Activated naive CD4-positive, alpha-beta T cell treated with anti-CD3 and anti-CD28 coated beads, Interleukin-2, amount 10 ng/mL, durations not matched to agents 7 days and 5 days (primary cell): ENCODE data around the gene SPACDR.

Experiments
- CTCF ChIA-PET: fragments of 350-600 bp; sonication (Branson Sonifier 250); formaldehyde crosslinking; loops from one replicate; lab custom pipeline; 2021; ENCODE audit warnings: antibody characterized with exemption; lab: Charles Lee
- DNase-seq: peaks from one replicate; pipeline ENCODE4 v3.0.0-alpha.2; 2020
- H3K27ac Mint-ChIP-seq: one replicate; pipeline ENCODE4 v1.8.0; 2021; ENCODE audit warnings: mild to moderate bottlenecking, moderate library complexity, mixed read lengths
- H3K27me3 Mint-ChIP-seq: one replicate; pipeline ENCODE4 v1.8.0; 2021; ENCODE audit warnings: mild to moderate bottlenecking, mixed read lengths
- H3K36me3 Mint-ChIP-seq: one replicate; pipeline ENCODE4 v1.8.0; 2021; ENCODE audit warnings: mixed read lengths
- H3K4me1 Mint-ChIP-seq: one replicate; pipeline ENCODE4 v1.8.0; 2021; ENCODE audit warnings: mixed read lengths
- H3K4me3 Mint-ChIP-seq: one replicate; pipeline ENCODE4 v1.8.0; 2021; ENCODE audit warnings: mild to moderate bottlenecking, moderate library complexity, mixed read lengths
- H3K9me3 Mint-ChIP-seq: one replicate; pipeline ENCODE4 v1.8.0; 2021; ENCODE audit warnings: mixed read lengths

The SPACDR gene

GRCh38 chr7:100478958-100479660, 15.0 kb upstream of the SPACDR start, which contains the start of gene TSC22D4:
Gene TSC22D4 (minus strand): TSS chr7:100479214. CDS start chr7:100478038, 1,176 bp downstream.
- CTCF ChIA-PET: interaction anchor here (1.0 to 4.5 kb wide), 6 partner anchors 10 to 106 kb away, joined by 3 to 26 read pairs (median 5); no protein-coding TSS in a partner anchor
- peak; percentile 94 for DNase-seq
- H3K4me1 Mint-ChIP-seq: peaks cover 47% of the 10 kb centered on the region
- H3K4me3 Mint-ChIP-seq: peak within 1 kb of the TSS; percentile 90
- H3K36me3 Mint-ChIP-seq: peaks cover 25% of the 10 kb centered on the region
- peaks cover 3% of the 10 kb centered on the region for H3K27me3 Mint-ChIP-seq
- no peaks in the 10 kb centered on the region for H3K9me3 Mint-ChIP-seq
- peak within 1 kb of the TSS; percentile 93 for H3K27ac Mint-ChIP-seq

- peak overlapping the region; percentile 83 for H3K27ac Mint-ChIP-seq
- peaks cover 36% of the 10 kb centered on the region for H3K36me3 Mint-ChIP-seq
- peak; percentile 35 for DNase-seq
- peak overlapping the region; percentile 90 for H3K4me3 Mint-ChIP-seq
- CTCF ChIA-PET: interaction anchor here (1.2 to 4.5 kb wide), 7 partner anchors 8 to 374 kb away, joined by 3 to 26 read pairs (median 3); partner anchors contain the start of gene SLC12A9
- peaks cover 58% of the 10 kb centered on the region for H3K4me1 Mint-ChIP-seq
- H3K27me3 Mint-ChIP-seq: no peaks in the 10 kb centered on the region
- no peaks in the 10 kb centered on the region for H3K9me3 Mint-ChIP-seq
Measured at GRCh38 chr7:100477871-100478267, 13.8 kb upstream of the SPACDR start.

GRCh38 chr7:100476903-100477870, 13.1 kb upstream of the SPACDR start:
- CTCF ChIA-PET: interaction anchor here (1.2 to 4.5 kb wide), 9 partner anchors 8 to 375 kb away, joined by 3 to 26 read pairs (median 3); partner anchors contain the start of genes MEPCE and SLC12A9
- DNase-seq: peak; percentile 66
- H3K36me3 Mint-ChIP-seq: peaks cover 39% of the 10 kb centered on the region

DNA sequence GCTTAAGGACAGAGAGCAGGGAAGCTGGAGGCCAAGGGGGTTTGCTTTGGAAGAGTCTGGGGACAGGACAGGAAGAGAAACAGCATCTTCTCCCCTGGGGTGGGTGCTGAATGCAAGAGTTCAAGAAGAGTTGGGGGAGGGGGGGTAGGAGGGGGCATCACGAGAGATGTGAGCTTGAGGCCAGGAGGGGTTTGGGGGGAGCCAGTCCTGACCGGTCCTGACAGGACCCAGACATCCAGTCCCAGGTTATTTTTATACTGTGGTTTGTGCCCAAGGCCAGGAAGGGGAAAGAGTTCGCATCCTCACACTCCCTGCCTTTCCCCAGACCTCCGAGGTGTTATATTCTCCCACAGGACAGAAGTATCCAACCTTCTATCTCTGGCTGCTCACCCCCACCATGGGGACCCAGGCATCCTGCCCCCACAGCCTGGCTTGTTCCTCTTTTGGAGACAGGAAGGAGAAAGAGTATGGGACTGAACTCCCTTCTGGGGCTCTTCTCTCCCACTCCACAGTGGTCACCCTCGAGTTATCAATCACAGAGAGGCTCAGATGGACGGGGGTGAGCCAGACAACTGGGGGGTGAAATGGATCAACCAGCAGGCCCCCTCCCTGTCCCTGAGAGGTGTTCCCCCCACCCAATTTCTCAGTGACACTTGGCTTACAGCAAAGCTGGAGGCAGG, 12.2 kb upstream of the SPACDR start:
- no peak for DNase-seq
- CTCF ChIA-PET: interaction anchor here (0.9 to 1.8 kb wide), 4 partner anchors 46 to 113 kb away, joined by 3 to 5 read pairs (median 3); partner anchors contain the start of gene MEPCE
- Mint-ChIP-seq H3K4me3 (peak overlapping the region; percentile 90), H3K4me1 (peaks cover 52% of the 10 kb centered on the region), H3K36me3 (peaks cover 43% of the 10 kb centered on the region), H3K27ac (peak overlapping the region; percentile 85), H3K27me3 (no peaks in the 10 kb centered on the region), H3K9me3 (no peaks in the 10 kb centered on the region)

More at GRCh38 chr7:100476903-100477870, 13.1 kb upstream of the SPACDR start:
- peak overlapping the region; percentile 87 for H3K27ac Mint-ChIP-seq
- H3K9me3 Mint-ChIP-seq: no peaks in the 10 kb centered on the region
- H3K4me1 Mint-ChIP-seq: peaks cover 54% of the 10 kb centered on the region
- peak overlapping the region; percentile 90 for H3K4me3 Mint-ChIP-seq
- no peaks in the 10 kb centered on the region for H3K27me3 Mint-ChIP-seq

GRCh38 chr7:100475549-100475948, 11.5 kb upstream of the SPACDR start:
- no peaks in the 10 kb centered on the region for H3K27me3 Mint-ChIP-seq
- H3K4me3 Mint-ChIP-seq: peak overlapping the region; percentile 90
- H3K36me3 Mint-ChIP-seq: peaks cover 46% of the 10 kb centered on the region
- CTCF ChIA-PET: interaction anchor here (0.9 to 1.1 kb wide), 4 partner anchors 18 to 113 kb away, joined by 3 to 4 read pairs (median 3); no protein-coding TSS in a partner anchor
- no peaks in the 10 kb centered on the region for H3K9me3 Mint-ChIP-seq
- peak overlapping the region; percentile 85 for H3K27ac Mint-ChIP-seq
- no peak for DNase-seq
- H3K4me1 Mint-ChIP-seq: peaks cover 55% of the 10 kb centered on the region

DNA sequence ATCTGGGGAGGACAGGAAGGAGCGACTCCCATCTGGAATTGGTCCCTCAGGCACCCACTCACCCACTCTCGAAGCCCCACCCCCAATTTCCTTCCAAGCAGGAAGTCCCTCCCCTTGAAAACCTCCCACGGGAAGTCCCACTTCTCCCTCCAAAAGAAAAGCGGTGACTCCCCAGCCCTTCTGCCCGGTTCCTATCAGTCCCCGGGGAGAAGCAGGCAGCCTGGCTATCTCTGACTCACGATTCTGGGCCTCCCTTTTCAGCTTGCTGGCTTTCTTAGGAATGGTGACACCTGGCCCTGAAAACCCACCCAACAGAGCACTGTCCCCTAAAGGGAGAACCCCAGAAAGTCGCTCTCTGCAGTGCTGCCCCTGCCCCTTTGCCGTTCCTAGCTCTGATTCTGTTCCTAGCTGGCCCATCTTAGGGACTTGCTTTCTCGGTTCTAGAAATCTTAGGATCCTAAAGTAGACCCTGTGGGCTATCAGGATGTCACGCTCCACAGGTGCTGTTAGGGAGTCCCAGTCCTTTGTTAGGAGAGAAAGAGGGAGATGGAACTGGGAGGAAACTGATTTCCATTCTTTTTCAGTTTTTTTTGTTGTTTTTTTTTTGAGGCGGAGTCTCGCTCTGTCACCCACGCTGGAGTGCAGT, 8.9 kb upstream of the SPACDR start:
- no peak for DNase-seq
- Mint-ChIP-seq H3K27ac (peak overlapping the region; percentile 33), H3K27me3 (no peaks in the 10 kb centered on the region), H3K4me1 (peaks cover 57% of the 10 kb centered on the region), H3K4me3 (no peak overlapping the region), H3K9me3 (no peaks in the 10 kb centered on the region), H3K36me3 (peaks cover 52% of the 10 kb centered on the region)
- CTCF ChIA-PET: interaction anchor here (1.2 to 1.9 kb wide), 2 partner anchors 65 to 87 kb away, joined by 3 to 7 read pairs; no protein-coding TSS in a partner anchor

- CTCF ChIA-PET: no interaction called here
- peaks cover 57% of the 10 kb centered on the region for H3K4me1 Mint-ChIP-seq
- DNase-seq: no peak
- H3K4me3 Mint-ChIP-seq: no peak overlapping the region
- H3K36me3 Mint-ChIP-seq: peaks cover 52% of the 10 kb centered on the region
- H3K27ac Mint-ChIP-seq: peak overlapping the region; percentile 19
- H3K9me3 Mint-ChIP-seq: no peaks in the 10 kb centered on the region
- no peaks in the 10 kb centered on the region for H3K27me3 Mint-ChIP-seq
Measured at GRCh38 chr7:100472121-100472851, 8.2 kb upstream of the SPACDR start.

DNA sequence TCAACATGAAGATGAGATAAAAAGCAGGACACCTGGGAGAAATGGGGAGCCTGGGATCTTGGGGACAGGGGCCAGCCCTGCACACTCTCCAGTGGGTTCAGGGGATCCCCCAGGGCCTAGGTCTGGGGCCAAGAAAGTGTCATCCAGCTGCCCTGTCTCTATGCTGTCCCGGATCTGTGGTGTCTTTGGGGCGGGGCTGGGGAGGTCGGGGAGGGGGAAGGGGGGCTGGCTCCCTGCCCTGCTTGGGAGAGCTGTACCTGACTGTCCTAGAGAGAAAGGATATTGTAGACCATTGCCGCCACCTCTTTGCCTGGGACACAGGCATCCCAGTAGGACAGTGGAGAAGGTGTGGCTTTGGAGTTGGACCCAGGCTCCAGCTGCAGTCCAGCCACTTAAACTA, 7.0 kb upstream of the SPACDR start:
- CTCF ChIA-PET: interaction anchor here (1.0 to 3.1 kb wide), 3 partner anchors 11 to 89 kb away, joined by 3 to 36 read pairs (median 5); partner anchors contain the start of gene AGFG2
- Mint-ChIP-seq H3K9me3 (no peaks in the 10 kb centered on the region), H3K27me3 (no peaks in the 10 kb centered on the region), H3K4me1 (peaks cover 44% of the 10 kb centered on the region), H3K27ac (peak overlapping the region; percentile 81), H3K4me3 (no peak overlapping the region), H3K36me3 (peaks cover 47% of the 10 kb centered on the region)
- DNase-seq: no peak

GRCh38 chr7:100469227-100470044, 5.4 kb upstream of the SPACDR start:
- CTCF ChIA-PET: interaction anchor here (0.7 to 3.1 kb wide), 18 partner anchors 9 to 340 kb away, joined by 3 to 36 read pairs (median 5); partner anchors contain the start of genes AGFG2 and TSC22D4
- Mint-ChIP-seq H3K4me1 (peaks cover 36% of the 10 kb centered on the region), H3K4me3 (no peak overlapping the region), H3K9me3 (no peaks in the 10 kb centered on the region), H3K27me3 (no peaks in the 10 kb centered on the region), H3K36me3 (peaks cover 43% of the 10 kb centered on the region), H3K27ac (peak overlapping the region; percentile 75)
- DNase-seq: peak; percentile 89

DNA sequence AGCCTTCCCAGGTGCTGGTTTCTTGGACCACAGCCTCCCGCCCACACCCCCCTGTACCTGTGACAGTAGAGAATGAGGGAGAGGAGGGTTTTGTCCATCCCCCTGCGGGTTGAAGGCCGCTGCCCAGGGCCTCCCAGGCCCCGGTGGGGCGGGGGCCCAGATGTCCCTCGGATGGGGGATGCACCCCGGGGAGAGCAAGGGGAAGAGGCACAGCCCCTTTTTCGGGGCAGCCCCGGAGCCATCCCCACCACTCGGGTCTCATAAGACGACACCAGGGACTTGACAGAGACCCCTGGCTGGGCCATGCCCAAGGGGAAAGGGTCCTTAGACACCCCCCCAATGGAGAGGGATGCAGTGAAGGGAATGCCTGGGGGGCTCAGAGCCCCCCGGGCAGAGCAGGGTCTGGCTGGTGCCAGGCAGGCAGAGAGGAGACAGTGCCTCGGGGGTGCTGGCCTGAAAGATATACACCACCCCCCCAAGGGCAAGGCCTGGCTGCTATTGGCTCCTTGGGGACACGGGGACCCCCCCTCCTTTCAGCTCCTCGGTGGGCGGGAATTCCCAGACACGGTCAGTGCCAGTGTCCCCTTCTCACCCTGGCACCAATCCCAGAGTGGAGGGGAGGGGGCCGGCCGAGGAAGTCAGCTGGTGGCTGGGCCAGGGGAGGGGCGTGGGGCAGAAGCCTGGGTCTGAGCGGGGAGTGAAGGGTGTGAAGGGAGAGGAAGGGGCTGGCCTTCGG, 3.7 kb upstream of the SPACDR start:
- DNase-seq: no peak
- CTCF ChIA-PET: interaction anchor here (1.0 to 1.6 kb wide), 2 partner anchors 87 to 91 kb away, joined by 3 read pairs; no protein-coding TSS in a partner anchor
- H3K27ac Mint-ChIP-seq: peak overlapping the region; percentile 7
- H3K4me3 Mint-ChIP-seq: no peak overlapping the region
- no peaks in the 10 kb centered on the region for H3K27me3 Mint-ChIP-seq
- H3K4me1 Mint-ChIP-seq: peaks cover 19% of the 10 kb centered on the region
- H3K36me3 Mint-ChIP-seq: peaks cover 37% of the 10 kb centered on the region
- H3K9me3 Mint-ChIP-seq: no peaks in the 10 kb centered on the region
